ENCODE results near the gene CGB2. TPM values are rescaled to one million over a fixed set of nuclear protein-coding genes. Genes with fewer than 3 reads are reported as not detected.

CGB2 gene
- total RNA-seq, 1 donor = not detected

- Histone ChIP-seq H2AFZ (ENCODE audit: low read length) (no peak overlapping the region), H3K4me3 (ENCODE audit: insufficient read depth, low read length) (no peak overlapping the region), H3K79me2 (ENCODE audit: insufficient read depth, low read length) (peaks cover 14% of the 10 kb centered on the region), H3K27ac (ENCODE audit: low read depth, low read length) (no peak overlapping the region), H3K4me1 (ENCODE audit: insufficient read depth, low read length) (peaks cover 10% of the 10 kb centered on the region), H3K36me3 (ENCODE audit: insufficient read depth, low read length) (no peaks in the 10 kb centered on the region), H3K9me3 (ENCODE audit: low read depth, low read length) (no peaks in the 10 kb centered on the region), H3K4me2 (ENCODE audit: insufficient read depth, low read length) (no peak overlapping the region), H3K27me3 (ENCODE audit: insufficient read depth, low read length) (peaks cover 1% of the 10 kb centered on the region), H4K20me1 (ENCODE audit: insufficient read depth, low read length) (peaks cover 3% of the 10 kb centered on the region)
- TF ChIP-seq CTCF (IDR thresholded peaks at IDR 0.05; ENCODE audit: extremely low read depth, low read depth, low read length) = no peak
- peak; percentile 25 for DNase-seq (ENCODE audit: insufficient read length, low spot score, missing footprints)
These were observed 27.4 kb downstream of the CGB2 start for GRCh38 chr19:49059053-49059452.

GRCh38 chr19:49061000-49061399 lies 29.3 kb downstream of the CGB2 start:
- H4K20me1 ChIP-seq (ENCODE audit: insufficient read depth, low read length) = peaks cover 3% of the 10 kb centered on the region
- peaks cover 10% of the 10 kb centered on the region for H3K4me1 ChIP-seq (ENCODE audit: insufficient read depth, low read length)
- H3K36me3 ChIP-seq (ENCODE audit: insufficient read depth, low read length) = no peaks in the 10 kb centered on the region
- peaks cover 3% of the 10 kb centered on the region for H3K27me3 ChIP-seq (ENCODE audit: insufficient read depth, low read length)
- H3K27ac ChIP-seq (ENCODE audit: low read depth, low read length) = no peak overlapping the region
- no peak overlapping the region for H3K4me2 ChIP-seq (ENCODE audit: insufficient read depth, low read length)
- no peaks in the 10 kb centered on the region for H3K9me3 ChIP-seq (ENCODE audit: low read depth, low read length)
- H3K79me2 ChIP-seq (ENCODE audit: insufficient read depth, low read length) = peaks cover 14% of the 10 kb centered on the region
- H2AFZ ChIP-seq (ENCODE audit: low read length) = no peak overlapping the region
- TF ChIP-seq CTCF (IDR thresholded peaks at IDR 0.05; ENCODE audit: extremely low read depth, low read depth, low read length) = no peak
- H3K4me3 ChIP-seq (ENCODE audit: insufficient read depth, low read length) = no peak overlapping the region
- DNase-seq (ENCODE audit: insufficient read length, low spot score, missing footprints) = peak; percentile 43

- Histone ChIP-seq H3K4me3 (ENCODE audit: insufficient read depth, low read length) (no peak overlapping the region), H3K79me2 (ENCODE audit: insufficient read depth, low read length) (peaks cover 14% of the 10 kb centered on the region), H3K9me3 (ENCODE audit: low read depth, low read length) (no peaks in the 10 kb centered on the region), H3K27ac (ENCODE audit: low read depth, low read length) (no peak overlapping the region), H3K36me3 (ENCODE audit: insufficient read depth, low read length) (no peaks in the 10 kb centered on the region), H3K27me3 (ENCODE audit: insufficient read depth, low read length) (peaks cover 3% of the 10 kb centered on the region), H2AFZ (ENCODE audit: low read length) (no peak overlapping the region), H3K4me2 (ENCODE audit: insufficient read depth, low read length) (no peak overlapping the region), H4K20me1 (ENCODE audit: insufficient read depth, low read length) (peaks cover 3% of the 10 kb centered on the region), H3K4me1 (ENCODE audit: insufficient read depth, low read length) (peaks cover 8% of the 10 kb centered on the region)
- peak; percentile 45 for DNase-seq (ENCODE audit: insufficient read length, low spot score, missing footprints)
- TF ChIP-seq CTCF (IDR thresholded peaks at IDR 0.05; ENCODE audit: extremely low read depth, low read depth, low read length) = no peak
These were observed 29.8 kb downstream of the CGB2 start for GRCh38 chr19:49061445-49061844.

GRCh38 chr19:49064029-49064629 lies 32.4 kb downstream of the CGB2 start:
- peaks cover 3% of the 10 kb centered on the region for H3K27me3 ChIP-seq (ENCODE audit: insufficient read depth, low read length)
- H3K79me2 ChIP-seq (ENCODE audit: insufficient read depth, low read length) = peaks cover 3% of the 10 kb centered on the region
- no peak overlapping the region for H3K4me3 ChIP-seq (ENCODE audit: insufficient read depth, low read length)
- H3K4me1 ChIP-seq (ENCODE audit: insufficient read depth, low read length) = no peaks in the 10 kb centered on the region
- no peak overlapping the region for H2AFZ ChIP-seq (ENCODE audit: low read length)
- no peak overlapping the region for H3K27ac ChIP-seq (ENCODE audit: low read depth, low read length)
- TF ChIP-seq CTCF (IDR thresholded peaks at IDR 0.05; ENCODE audit: extremely low read depth, low read depth, low read length) = no peak
- H3K9me3 ChIP-seq (ENCODE audit: low read depth, low read length) = no peaks in the 10 kb centered on the region
- DNase-seq (ENCODE audit: insufficient read length, low spot score, missing footprints) = peak; percentile 44
- no peaks in the 10 kb centered on the region for H3K36me3 ChIP-seq (ENCODE audit: insufficient read depth, low read length)
- H3K4me2 ChIP-seq (ENCODE audit: insufficient read depth, low read length) = peak overlapping the region; percentile 48
- H4K20me1 ChIP-seq (ENCODE audit: insufficient read depth, low read length) = peaks cover 3% of the 10 kb centered on the region

Measured in osteoblast (primary cell).